HepG2 (cell line): Measurements from ENCODE around the gene ATP6V1G2. TPM values are rescaled to one million over a fixed set of nuclear protein-coding genes. Genes with fewer than 3 reads are reported as not detected.
A peak's percentile ranks its signal among the peaks of the same experiment; 100 is the strongest.

Experiments
- ATAD3A ChIP-seq: sonication (generic); formaldehyde crosslinking; IDR thresholded peaks from 2 replicates; pipeline ENCODE4 v1.4.0; 2020; ENCODE audit warnings: missing genetic modification reagents
- DRAP1 ChIP-seq: IDR thresholded peaks from 2 replicates; pipeline ENCODE4 v1.6.1; 2016; ENCODE audit warnings: missing genetic modification reagents, missing compliant biosample characterization
- FOXM1 ChIP-seq: sonication (generic); formaldehyde crosslinking; IDR thresholded peaks from 2 replicates; pipeline ENCODE4 v1.5.0; 2020; ENCODE audit warnings: missing genetic modification reagents
- GTF3A ChIP-seq: sonication (generic); formaldehyde crosslinking; conservative IDR thresholded peaks from 2 replicates; pipeline ENCODE4 v1.4.0; 2020; ENCODE audit warnings: mild to moderate bottlenecking, missing genetic modification reagents
- HIC2 ChIP-seq: sonication (generic); formaldehyde crosslinking; IDR thresholded peaks from 2 replicates; pipeline ENCODE4 v1.9.0; 2022; ENCODE audit warnings: low read depth, missing genetic modification reagents
- HNRNPH1 ChIP-seq: fragments of 200-400 bp; formaldehyde crosslinking; optimal IDR thresholded peaks from 2 replicates; pipeline ENCODE3; 2017; ENCODE audit warnings: mild to moderate bottlenecking, low read depth, low read length
- NR2F2 ChIP-seq: IDR thresholded peaks from 2 replicates; pipeline ENCODE4 v1.6.1; 2012; ENCODE audit warnings: low read depth, inconsistent platforms, borderline replicate concordance
- YEATS4 ChIP-seq: sonication (generic); formaldehyde crosslinking; IDR thresholded peaks from 2 replicates; pipeline ENCODE4 v1.4.0; 2020; ENCODE audit warnings: missing genetic modification reagents, borderline replicate concordance
- ZBTB4 ChIP-seq: sonication (generic); formaldehyde crosslinking; IDR thresholded peaks from 2 replicates; pipeline ENCODE4 v1.4.0; 2020; ENCODE audit warnings: missing genetic modification reagents, mild to moderate bottlenecking, borderline replicate concordance
- ZNF3 ChIP-seq: IDR thresholded peaks from 2 replicates; pipeline ENCODE4 v1.7.0; 2017; ENCODE audit warnings: inconsistent platforms
- ZNF317 ChIP-seq: sonication (generic); formaldehyde crosslinking; IDR thresholded peaks from 2 replicates; pipeline ENCODE4 v1.5.0; 2020; ENCODE audit warnings: mild to moderate bottlenecking, missing genetic modification reagents
- ZNF607 ChIP-seq: sonication (generic); formaldehyde crosslinking; IDR thresholded peaks from 2 replicates; pipeline ENCODE4 v1.5.1; 2020; ENCODE audit warnings: missing genetic modification reagents, mild to moderate bottlenecking, borderline replicate concordance
- ZNF703 ChIP-seq: sonication (generic); formaldehyde crosslinking; IDR thresholded peaks from 2 replicates; pipeline ENCODE4 v1.5.1; 2020; ENCODE audit warnings: missing genetic modification reagents, mild to moderate bottlenecking, moderate library complexity, borderline replicate concordance
- ZNF768 ChIP-seq: sonication (generic); formaldehyde crosslinking; IDR thresholded peaks from 2 replicates; pipeline ENCODE4 v1.4.0; 2020; ENCODE audit warnings: missing genetic modification reagents
- ZSCAN30 ChIP-seq: sonication (generic); formaldehyde crosslinking; IDR thresholded peaks from 2 replicates; pipeline ENCODE4 v1.5.0; 2020; ENCODE audit warnings: mild to moderate bottlenecking, missing genetic modification reagents
- polyA plus RNA-seq, 8 experiments: library from polyadenylated mRNA; depleted of rRNA in 3 of 8; stranded (reverse) in 7 of 8; unstranded in 1 of 8; fragments of >200 nt; fragmentation: Illumina TruSeq in 4 of 8; extraction: Trizol in 4 of 8; gene quantifications; 2 replicates each; pipeline versions ENCODE4 v1.2.1 to v1.2.3, GENCODE V29; 2011 to 2016; ENCODE audit warnings: low read depth in 4 of 8, missing spikeins in 1 of 8, mixed read lengths in 1 of 8; ENCODE audit not compliant: insufficient read depth in 1 of 8
- total RNA-seq, 5 experiments: library from RNA; depleted of rRNA; stranded (reverse); fragments of >200 nt; fragmentation: Illumina TruSeq; extraction: Trizol; gene quantifications; 2 replicates each; pipeline ENCODE4 v1.2.3, GENCODE V29; 2016; ENCODE audit warnings: low read depth in 1 of 5
- TF ChIP-seq, protein P1 (sequence below), 2 experiments: sonication (generic) in 1 of 2; formaldehyde crosslinking in 1 of 2; IDR thresholded peaks; 2 replicates each; pipeline versions ENCODE4 v1.5.1 to v1.6.1; 2011 to 2020; ENCODE audit warnings: borderline replicate concordance in 1 of 2, low read depth in 1 of 2, low read length in 1 of 2, mild to moderate bottlenecking in 1 of 2, missing genetic modification reagents in 1 of 2, moderate library complexity in 1 of 2
- TF ChIP-seq, protein P2 (sequence below): sonication (generic); formaldehyde crosslinking; IDR thresholded peaks from 2 replicates; pipeline ENCODE4 v1.4.0; 2020; ENCODE audit warnings: mild to moderate bottlenecking, missing genetic modification reagents, borderline replicate concordance

Gene ATP6V1G2
- total and polyA plus RNA-seq, 2 of the 13 experiments (the other 11 are each of a cell fraction or from before 2014, with no cell fraction given): 0.27 to 0.83 TPM

DNA sequence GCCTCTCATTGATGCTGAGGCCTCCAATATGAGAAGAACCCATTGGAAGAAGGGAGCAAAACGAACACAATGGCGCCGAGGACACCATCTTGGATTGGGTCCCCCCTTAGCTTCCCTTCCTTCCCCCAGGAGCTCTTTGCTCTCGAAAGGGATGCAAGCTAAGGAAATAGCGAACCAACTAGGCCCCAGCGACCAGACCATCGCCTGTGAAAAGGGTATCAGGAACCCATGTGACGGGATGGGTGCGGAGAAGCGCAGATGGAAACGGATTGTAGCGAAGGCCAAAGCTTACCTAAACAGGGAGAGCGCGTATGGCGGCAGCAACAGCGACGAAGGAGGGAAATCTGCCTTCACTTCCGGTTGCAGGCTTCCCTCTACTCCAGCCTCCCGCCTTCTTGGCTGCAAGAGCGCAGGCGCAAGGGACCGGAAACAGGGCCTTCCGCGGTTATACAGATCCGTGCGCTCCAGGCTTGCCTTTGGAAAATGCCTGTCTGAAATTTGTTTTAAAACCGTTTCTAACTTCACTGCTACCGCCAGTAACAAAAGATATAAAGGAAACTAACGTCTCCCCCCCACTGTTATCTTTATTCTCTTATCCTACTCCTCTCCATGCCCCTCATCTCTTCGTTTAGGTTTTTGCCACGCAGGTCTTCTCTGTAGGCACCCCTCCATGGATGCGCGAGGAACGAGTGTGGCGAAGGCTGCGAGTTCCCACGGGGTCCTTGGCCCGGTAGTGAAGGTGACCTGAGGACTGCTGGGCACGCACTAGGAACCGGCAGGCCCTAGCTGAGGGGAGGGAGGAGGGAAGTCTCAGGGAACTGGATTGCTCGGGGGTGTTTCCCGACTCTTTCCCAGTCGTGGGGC is 4.5 kb downstream of the ATP6V1G2 start, which contains the start of gene DDX39B (continued):
- TF ChIP-seq, protein P1, sequence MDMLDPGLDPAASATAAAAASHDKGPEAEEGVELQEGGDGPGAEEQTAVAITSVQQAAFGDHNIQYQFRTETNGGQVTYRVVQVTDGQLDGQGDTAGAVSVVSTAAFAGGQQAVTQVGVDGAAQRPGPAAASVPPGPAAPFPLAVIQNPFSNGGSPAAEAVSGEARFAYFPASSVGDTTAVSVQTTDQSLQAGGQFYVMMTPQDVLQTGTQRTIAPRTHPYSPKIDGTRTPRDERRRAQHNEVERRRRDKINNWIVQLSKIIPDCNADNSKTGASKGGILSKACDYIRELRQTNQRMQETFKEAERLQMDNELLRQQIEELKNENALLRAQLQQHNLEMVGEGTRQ (IDR thresholded peaks at IDR 0.05; ENCODE audit: low read depth, low read length): no peak
- TF ChIP-seq, protein P1 (CRISPR knock-in tag; IDR thresholded peaks at IDR 0.05; ENCODE audit: borderline replicate concordance): no peak
- TF ChIP-seq ZNF768 (CRISPR knock-in tag): no peak
- peak; percentile 90 for TF ChIP-seq ZNF703
- peak; percentile 28; the same call in 1 of the 2 replicates for TF ChIP-seq FOXM1 (CRISPR knock-in tag)
- TF ChIP-seq NR2F2: no peak
- TF ChIP-seq ZBTB4 (CRISPR knock-in tag): peak; percentile 73; the same call in 1 of the 2 replicates
- no peak; the same call in 1 of the 2 replicates for TF ChIP-seq ZNF3
- no peak for TF ChIP-seq HNRNPH1
- peak; percentile 81; the same call in 1 of the 2 replicates for TF ChIP-seq ZNF607 (CRISPR knock-in tag)
- peak; percentile 51; the same call in 1 of the 2 replicates for TF ChIP-seq HIC2
- no peak for TF ChIP-seq ZSCAN30
- TF ChIP-seq, protein P2, sequence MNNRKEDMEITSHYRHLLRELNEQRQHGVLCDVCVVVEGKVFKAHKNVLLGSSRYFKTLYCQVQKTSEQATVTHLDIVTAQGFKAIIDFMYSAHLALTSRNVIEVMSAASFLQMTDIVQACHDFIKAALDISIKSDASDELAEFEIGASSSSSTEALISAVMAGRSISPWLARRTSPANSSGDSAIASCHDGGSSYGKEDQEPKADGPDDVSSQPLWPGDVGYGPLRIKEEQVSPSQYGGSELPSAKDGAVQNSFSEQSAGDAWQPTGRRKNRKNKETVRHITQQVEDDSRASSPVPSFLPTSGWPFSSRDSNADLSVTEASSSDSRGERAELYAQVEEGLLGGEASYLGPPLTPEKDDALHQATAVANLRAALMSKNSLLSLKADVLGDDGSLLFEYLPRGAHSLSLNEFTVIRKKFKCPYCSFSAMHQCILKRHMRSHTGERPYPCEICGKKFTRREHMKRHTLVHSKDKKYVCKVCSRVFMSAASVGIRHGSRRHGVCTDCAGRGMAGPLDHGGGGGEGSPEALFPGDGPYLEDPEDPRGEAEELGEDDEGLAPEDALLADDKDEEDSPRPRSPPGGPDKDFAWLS (CRISPR knock-in tag): no peak
- TF ChIP-seq GTF3A (CRISPR knock-in tag): no peak
- peak; percentile 85 for TF ChIP-seq DRAP1
- peak; percentile 57; the same call in 1 of the 2 replicates for TF ChIP-seq ZNF317 (CRISPR knock-in tag)
- peak; percentile 99 for TF ChIP-seq YEATS4 (CRISPR knock-in tag)
- TF ChIP-seq ATAD3A (CRISPR knock-in tag): no peak
